DMS53 treated with DMSO at 0.1 percent for 48 hours (cell line): Measurements from ENCODE around the gene CDK6.

ENCODE experiments used
- DNase-seq: peaks from one replicate; lab custom pipeline; 2025; ENCODE audit not compliant: unreplicated experiment; lab: John Stamatoyannopoulos, UW

The CDK6 gene

GRCh38 chr7:92847305-92847704 lies 10.9 kb upstream of the CDK6 start:
- DNase-seq = no peak

- no peak for DNase-seq
Observed at GRCh38 chr7:92845736-92846135, 9.4 kb upstream of the CDK6 start.

GRCh38 chr7:92843781-92844180 lies 7.4 kb upstream of the CDK6 start:
- DNase-seq = no peak

- DNase-seq = no peak
Observed at GRCh38 chr7:92843034-92843760, 6.8 kb upstream of the CDK6 start.

- no peak for DNase-seq
Observed at GRCh38 chr7:92841192-92841591, 4.8 kb upstream of the CDK6 start.

- no peak for DNase-seq
Observed at GRCh38 chr7:92840316-92840715, 3.9 kb upstream of the CDK6 start.

GRCh38 chr7:92839901-92840300 lies 3.5 kb upstream of the CDK6 start:
- no peak for DNase-seq

GRCh38 chr7:92838934-92839333 lies 2.6 kb upstream of the CDK6 start:
- no peak for DNase-seq

GRCh38 chr7:92837000-92837749 lies 802 bp upstream of the CDK6 start:
- peak; percentile 9 for DNase-seq

GRCh38 chr7:92835851-92836488 lies 403 bp downstream of the CDK6 start:
- DNase-seq = peak; percentile 61

- DNase-seq = peak; percentile 61
Observed at GRCh38 chr7:92835261-92835850, 1.0 kb downstream of the CDK6 start.

GRCh38 chr7:92834507-92835260 lies 1.7 kb downstream of the CDK6 start:
- peak; percentile 39 for DNase-seq

- DNase-seq = peak; percentile 79
Observed at GRCh38 chr7:92833766-92834506, 2.4 kb downstream of the CDK6 start.

- DNase-seq = peak; percentile 82
Observed at GRCh38 chr7:92833024-92833765, 3.2 kb downstream of the CDK6 start.

GRCh38 chr7:92832534-92833023 lies 3.8 kb downstream of the CDK6 start:
- DNase-seq = no peak

GRCh38 chr7:92831716-92832533 lies 4.4 kb downstream of the CDK6 start:
- DNase-seq = no peak

GRCh38 chr7:92830532-92831110 lies 5.8 kb downstream of the CDK6 start:
- no peak for DNase-seq

GRCh38 chr7:92830027-92830426 lies 6.3 kb downstream of the CDK6 start:
- DNase-seq = no peak
